Right forelimb (tissue), 1 donor: Measurements from ENCODE around the gene LDLRAP1.

Experiments
- DNase-seq: peaks from one replicate; pipeline ENCODE4 v3.0.0-alpha.2; 2018

Gene LDLRAP1

GRCh38 chr1:25524568-25525360 is 18.6 kb upstream of the LDLRAP1 start:
- DNase-seq: no peak

GRCh38 chr1:25525361-25525688 is 18.1 kb upstream of the LDLRAP1 start:
- DNase-seq: no peak

DNA sequence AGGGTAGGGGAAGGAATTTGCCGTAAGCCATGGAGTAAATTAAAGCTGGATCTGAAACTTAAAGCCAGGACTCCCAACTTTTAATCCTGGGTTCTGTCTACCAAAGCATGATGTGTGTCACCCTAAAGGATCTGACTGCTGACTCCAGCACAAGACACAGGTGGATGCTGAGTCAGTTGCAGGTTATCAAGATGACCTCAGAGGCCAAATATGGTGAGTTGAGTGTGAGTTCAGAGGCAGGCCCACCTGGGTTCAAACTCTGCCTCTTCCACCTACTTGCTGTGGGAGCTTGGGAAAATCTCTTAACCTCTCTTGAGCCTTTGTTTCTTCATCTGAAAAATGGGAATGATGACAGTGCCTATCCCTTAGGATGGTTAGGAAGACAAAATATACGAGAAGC is 16.7 kb upstream of the LDLRAP1 start:
- DNase-seq: no peak

DNA sequence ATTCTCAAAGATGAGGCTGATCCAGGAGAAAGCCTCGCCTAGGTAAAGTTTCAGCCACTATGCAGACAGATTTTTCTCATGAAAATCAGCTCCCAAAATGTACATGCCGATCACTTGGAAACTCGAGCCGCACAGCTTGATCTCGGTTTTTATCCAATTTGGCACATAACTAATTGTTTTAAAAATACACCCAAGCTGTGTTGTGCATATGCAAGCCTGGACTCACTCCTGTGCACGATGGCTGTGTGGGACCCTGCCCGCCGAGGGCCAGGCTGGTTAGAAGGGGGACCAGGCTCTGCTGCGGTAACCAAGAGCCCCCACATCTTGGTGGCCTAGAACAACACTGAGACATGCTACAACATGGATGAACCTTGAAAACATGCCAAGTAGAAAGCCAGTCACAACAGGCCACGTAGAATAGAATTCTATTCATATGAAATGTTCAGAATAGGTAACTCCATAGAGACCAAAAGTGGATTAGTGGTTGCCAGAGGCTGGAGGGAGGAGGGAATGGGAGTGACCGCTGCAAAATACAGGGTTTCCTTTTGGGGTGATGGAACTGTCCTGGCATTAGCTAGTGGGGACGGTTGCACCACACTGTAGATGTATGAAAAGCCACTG is 16.1 kb upstream of the LDLRAP1 start:
- no peak for DNase-seq

- no peak for DNase-seq
These were observed 15.3 kb upstream of the LDLRAP1 start for GRCh38 chr1:25527946-25528595.

GRCh38 chr1:25528881-25529517 is 14.4 kb upstream of the LDLRAP1 start:
- no peak for DNase-seq

DNA sequence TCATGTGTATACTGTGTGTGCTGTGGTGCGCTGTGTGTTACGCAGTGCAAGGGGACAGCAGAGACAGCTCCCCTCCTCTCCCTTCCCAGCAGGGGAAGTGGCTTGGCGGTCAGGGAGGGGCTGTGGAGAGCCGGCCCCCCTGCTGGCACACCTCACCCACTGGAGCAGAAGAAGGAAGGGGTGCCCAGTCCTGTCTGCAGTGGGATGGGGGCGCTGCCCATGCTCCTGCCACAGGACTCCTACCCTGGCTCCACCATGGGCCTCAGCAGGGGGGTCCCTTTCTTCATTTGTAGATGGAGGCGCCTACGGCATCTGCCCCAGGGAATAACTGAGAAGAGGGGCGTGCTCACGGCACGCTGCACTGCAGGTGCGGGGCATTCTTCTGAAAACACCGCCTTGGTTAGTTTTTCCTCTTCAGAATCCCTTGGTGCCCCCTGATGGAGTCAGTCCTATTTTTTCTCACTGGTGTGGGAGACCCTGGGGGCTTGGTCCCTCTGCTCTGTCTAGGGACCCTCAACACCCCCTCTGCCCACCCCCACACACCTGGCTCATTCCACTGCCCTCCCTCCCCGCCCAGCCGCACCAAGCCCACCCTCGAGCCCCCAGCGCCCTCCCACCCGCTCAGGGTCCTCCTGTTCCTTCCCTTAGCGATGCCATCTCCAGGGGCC is 13.8 kb upstream of the LDLRAP1 start:
- DNase-seq: no peak

DNA sequence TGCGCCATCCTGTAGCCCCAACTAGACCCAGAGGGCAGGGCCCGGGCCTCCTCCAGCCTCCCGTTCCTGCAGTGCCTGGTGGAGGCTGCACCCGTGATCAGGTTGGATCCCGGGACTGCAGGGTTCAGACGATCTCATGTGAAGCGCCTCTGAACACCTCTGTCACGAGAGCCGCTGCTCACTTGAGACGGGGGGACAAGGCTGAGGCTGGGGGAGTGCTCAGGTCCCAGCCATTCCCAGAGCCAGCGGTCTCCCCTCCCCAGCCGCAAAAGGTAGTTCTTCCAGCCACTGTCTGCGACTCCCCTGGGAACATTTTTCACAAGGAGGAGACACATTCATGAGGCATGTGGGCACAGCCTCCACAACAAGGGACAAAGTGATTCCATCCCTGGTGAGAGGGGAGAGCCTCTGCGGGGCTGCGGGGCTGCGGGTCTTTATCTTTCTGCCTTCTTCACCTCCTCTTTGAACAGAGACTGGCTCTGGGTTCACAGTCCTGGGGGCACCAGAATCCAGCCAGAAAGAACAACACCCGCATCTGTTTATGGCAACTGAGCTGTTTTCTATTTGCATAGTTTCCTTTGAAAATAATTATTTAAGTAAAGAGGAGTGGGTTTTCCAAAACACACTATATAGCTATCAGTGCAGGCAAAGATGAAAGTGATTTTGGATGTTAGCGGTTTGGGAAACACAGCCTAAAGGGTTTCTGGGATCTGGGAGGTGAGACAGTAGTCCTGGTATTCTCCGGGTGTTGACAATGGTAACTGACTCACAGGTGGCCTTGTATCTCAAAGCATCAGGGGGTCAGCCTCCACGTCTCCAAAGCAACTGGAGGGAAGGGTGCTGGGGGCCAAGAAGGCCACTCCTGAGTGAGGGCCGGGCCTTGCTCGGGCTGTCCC is 13.0 kb upstream of the LDLRAP1 start:
- DNase-seq: no peak

DNA sequence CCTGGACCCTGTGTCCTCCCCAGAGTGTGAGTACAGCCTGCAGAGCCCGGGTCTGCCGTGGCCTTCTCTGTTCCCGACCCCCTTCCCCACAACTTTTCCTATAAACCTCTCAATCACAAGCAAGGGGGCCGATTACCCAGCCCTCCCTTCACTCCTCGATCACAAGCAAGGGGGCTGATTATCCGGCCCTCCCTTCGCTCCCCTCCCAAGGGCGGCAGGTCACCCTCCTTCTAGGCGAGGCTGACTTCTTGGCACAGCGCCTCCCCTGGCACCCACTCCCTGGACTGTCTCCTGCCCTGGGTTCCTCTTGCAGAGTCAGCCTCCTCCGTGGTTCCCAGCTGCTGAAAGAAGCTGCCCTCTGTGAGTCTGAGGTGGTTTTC is 12.3 kb upstream of the LDLRAP1 start:
- no peak for DNase-seq

DNA sequence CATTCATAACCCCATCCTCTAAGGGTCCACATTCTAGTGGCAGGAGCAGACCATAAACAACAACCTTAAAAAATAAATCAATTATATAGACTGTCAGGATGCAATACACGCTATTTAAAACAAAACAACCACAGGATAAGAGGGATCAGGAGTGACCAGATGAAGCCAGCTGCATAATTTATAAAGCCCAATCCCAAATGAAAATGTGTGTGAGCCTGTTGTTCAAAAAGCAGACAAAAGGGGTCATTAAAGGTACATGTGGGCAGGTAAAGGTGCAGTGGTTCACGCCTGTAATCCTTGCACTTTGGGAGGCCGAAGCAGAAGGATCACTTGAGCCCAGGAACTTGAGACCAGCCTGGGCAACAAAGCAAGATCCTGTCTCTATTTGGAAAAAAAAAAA is 10.4 kb upstream of the LDLRAP1 start:
- DNase-seq: no peak

DNA sequence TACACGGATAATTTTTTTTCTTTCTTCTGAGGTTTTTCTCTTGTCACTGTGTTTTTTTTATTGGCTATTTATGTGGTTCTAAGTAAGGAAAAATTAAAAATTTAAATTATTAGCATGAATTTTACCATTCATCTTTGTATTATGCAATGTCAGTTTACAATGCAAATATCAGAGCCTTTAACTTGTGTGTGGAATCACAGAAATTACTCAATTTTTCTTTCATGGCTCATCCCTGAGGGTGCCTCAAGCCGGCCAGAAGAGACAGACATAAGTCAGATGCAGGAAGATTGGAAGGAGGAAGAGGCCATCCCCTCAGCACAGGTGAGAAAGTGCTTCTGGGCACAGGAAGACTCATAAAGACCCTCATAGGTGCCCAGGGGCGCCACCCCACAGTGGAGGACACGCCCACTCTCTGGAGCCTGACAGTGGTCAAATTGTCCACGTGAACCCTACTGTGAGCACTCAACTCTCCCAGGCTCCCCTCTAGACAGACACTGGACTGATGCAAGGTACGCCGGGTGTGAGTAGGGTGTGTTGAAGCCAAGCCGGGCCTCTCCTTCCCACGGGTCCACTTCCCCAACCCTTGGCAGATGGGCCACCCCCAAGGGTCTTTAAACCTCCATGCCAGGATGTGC is 9.5 kb upstream of the LDLRAP1 start:
- no peak for DNase-seq

- no peak for DNase-seq
These were observed 9.0 kb upstream of the LDLRAP1 start for GRCh38 chr1:25534410-25534788.

- no peak for DNase-seq
These were observed 7.3 kb upstream of the LDLRAP1 start for GRCh38 chr1:25536124-25536523.

DNA sequence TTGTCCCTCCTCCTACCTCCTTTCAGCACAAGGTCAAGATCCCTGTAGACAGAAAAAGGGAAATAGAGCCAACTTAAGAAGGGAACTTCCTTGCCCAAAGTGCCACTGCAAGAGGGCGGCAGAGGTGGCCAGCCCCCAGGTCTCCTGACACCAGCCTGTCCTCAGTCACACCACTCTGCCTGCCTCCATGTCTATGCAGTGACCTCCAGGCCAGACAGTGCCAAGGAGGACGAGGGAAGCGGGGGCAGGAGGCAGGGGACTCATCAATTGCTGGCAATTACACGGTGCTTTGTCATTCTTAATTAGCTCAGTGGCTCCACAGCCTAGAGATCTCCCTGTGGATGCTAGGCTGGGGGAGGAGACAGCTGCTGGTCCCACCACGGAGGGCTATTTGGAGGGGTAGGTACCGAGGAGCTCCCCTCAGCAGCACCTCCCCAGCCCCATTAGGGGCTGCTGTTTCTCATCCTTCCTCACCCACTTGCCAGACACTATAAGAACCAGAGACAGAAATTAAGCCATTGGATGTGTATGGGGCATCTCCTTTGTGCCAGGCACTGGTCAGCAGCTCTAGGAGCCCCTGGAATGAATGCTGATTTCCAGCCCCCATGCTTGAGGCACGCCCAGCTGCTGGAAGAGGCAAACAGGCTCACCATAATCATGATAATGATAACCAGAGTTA is 6.1 kb upstream of the LDLRAP1 start:
- no peak for DNase-seq

DNA sequence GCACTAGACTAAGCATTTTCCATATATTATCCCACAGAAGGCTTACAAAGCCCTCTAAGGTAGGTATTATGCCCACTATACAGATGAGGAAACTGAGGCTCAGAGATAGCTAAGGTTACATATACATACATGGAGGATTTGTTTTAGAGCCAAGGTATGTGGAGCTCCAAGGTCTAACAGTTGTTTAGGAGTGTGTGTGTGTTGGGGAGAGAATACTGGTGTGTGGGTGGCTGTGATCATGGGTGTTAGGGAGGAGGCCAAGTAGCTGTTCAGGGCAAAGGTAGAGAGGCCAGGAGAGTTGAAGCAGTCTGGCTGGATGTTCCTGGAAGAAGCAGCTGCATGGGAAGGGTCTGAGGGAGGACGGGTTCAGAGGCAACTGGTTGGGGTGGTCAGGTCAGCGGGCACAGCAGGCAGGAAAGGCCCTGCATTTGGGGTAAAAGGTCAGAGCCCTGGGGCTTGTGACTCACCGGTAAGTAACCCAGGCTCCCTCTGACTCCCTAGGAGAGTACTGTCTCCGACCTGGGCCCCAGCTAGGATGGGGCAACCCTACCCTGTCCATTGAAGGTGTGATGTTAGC is 5.1 kb upstream of the LDLRAP1 start:
- no peak for DNase-seq

DNA sequence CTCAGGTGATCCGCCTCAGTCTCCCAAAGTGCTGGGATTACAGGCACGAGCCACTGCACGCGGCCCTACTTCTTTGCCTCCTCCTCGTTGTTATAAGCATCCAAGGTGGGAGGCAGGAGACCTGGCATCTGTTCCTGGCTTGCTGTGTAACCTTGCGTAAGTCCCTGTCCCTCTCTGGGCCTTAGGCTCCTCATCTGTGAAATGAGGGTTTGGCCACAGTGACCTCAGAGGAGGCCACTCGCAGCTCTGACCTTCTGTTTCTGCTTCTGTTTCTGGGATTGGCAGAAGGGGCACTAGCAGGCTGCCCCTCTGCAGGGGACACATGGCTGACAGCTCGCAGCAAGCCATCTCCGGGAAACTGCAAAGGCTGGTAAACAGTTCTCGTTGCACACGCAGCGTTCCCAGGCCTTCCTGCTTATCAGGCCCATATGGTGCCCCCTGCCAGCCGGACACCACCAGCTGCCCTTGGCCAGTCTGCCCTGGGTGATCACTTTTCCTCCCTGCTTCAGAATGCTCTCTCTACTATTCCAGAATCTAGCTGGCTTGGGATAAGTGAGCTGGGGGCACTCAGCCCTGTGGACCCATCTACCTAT is 2.6 kb upstream of the LDLRAP1 start:
- no peak for DNase-seq

DNA sequence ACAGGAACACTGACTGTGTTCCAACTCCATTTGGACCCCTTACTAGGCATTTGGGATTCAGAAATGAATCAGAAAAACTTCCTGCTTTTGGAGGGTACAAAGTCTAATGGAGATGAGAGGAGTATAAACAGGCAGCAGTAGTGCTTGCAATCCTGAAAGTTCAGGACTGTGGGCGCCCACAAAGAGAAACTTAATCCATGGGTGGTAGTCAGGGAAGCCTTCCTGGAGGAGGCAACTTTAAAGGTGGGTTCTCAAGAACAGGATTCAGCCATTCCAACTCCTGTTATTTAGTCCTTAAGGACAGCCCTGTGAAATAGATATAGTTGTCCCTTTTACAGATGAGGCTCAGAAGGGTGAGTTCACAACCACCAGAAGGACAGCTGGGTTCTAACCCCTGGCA is 2.0 kb upstream of the LDLRAP1 start:
- DNase-seq: no peak

DNA sequence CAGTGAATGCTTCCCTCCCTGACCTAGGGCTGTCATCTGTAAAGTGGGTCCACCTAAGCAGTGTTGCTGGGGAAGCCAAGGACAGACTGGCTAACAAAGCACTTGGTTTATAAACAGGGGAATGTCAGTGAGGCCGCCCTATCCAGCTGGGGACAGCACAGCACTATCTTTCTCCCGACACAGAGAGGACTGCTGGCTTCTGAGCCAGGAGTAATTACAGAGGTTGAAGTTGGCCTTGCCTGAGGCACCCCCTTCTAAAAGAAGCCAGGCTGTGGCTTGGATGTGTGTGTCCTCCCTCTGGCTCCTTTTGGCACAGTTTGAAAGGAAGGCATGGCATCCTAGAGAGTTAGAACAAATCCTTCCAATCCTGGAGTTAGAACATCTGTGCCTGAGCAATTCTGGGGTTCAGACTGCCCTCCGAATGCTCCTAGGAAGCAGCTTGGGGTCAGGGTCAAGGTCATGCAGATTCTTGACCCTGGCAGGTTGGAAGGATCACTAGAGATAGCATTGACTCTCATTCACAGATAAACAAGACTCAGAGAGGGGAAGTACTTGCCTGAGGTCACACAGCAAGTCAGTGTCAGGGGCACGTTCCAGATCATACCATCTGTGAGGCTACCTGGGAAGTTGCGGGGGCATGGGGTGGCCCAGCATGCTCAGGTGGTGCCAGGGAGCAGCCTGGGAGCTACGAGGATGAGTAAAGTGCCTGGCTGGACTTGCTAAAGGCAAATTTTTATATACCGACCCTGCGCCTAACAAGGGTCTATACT is 1.3 kb upstream of the LDLRAP1 start:
- DNase-seq: no peak

DNA sequence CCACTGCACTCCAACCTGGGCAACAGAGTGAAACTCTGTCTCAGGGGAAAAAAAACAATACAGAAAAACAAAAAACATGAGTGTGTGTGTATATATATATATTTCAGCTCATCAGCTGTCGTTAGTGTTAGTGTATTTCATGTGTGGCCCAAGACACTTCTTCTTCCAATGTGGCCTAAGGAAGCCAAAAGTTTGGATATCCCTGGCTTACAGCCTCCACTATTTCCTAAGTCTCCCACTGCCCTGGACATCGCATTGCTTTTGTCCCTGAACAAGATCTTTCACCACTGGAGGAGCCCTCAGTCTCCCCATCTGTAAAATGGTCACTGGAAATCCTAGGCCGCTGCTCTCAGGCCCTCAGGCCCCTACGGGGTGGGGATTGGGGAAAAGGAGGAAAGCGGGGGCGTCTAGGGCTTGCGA is 391 bp upstream of the LDLRAP1 start:
- DNase-seq: no peak
